Anterior cingulate cortex (tissue), 58 donors: Measurements from ENCODE around the gene TMCC2.
A peak's percentile ranks its signal among the peaks of the same experiment; 100 is the strongest.

Experiments
- DNase-seq, 58 donors: peaks; one replicate each; lab custom pipeline; 2025; lab: John Stamatoyannopoulos, UW

Gene TMCC2

GRCh38 chr1:205258261-205258691, 30.5 kb downstream of the TMCC2 start:
- DNase-seq, result peak in 1 of 58 donors; percentile 31

- peak in 35 of 58 donors; percentile 22 to 87 (median 63) for DNase-seq
Observed at GRCh38 chr1:205258719-205259118, 31.0 kb downstream of the TMCC2 start.

- DNase-seq, result no peak
Observed at GRCh38 chr1:205259324-205259832, 31.6 kb downstream of the TMCC2 start.

GRCh38 chr1:205259998-205260397, 32.3 kb downstream of the TMCC2 start:
- DNase-seq, result no peak

GRCh38 chr1:205260948-205261732, 33.4 kb downstream of the TMCC2 start:
- no peak for DNase-seq

- no peak for DNase-seq
Observed at GRCh38 chr1:205261946-205262691, 34.4 kb downstream of the TMCC2 start.

GRCh38 chr1:205262731-205263171, 35.0 kb downstream of the TMCC2 start:
- no peak for DNase-seq

DNA sequence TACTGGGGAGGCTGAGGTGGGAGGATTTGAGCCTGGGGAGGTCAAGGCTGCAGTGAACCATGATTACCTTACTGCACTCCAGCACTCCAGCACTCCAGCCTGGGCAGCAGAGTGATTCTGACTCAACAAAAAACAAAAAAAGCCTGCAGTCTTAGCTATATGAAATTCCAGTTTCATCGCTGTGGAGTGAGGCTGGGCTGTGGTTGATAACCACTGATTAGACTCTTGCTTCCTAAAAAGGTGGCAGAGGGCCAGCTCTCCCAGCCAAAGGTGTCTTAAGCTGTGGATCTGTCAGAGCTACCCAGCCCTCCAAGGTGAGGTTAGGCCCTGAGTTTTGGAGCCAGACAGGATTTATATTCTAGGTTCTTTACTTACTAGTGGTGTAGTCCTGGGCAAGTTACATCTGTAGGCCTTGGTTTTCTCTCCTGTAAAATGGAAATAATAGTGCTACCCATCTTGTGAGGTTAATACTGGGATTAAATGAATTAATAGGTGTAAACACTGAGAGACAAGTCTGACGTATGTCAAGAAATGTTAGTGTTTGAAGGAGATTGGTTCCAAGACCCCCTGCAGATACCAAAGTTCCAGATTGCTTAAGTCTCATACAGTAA, 35.9 kb downstream of the TMCC2 start:
- DNase-seq, result no peak

- no peak for DNase-seq
Observed at GRCh38 chr1:205266611-205267305, 39.0 kb downstream of the TMCC2 start.

GRCh38 chr1:205267306-205267902, 39.7 kb downstream of the TMCC2 start:
- no peak for DNase-seq

- no peak for DNase-seq
Observed at GRCh38 chr1:205268846-205269680, 41.3 kb downstream of the TMCC2 start.

DNA sequence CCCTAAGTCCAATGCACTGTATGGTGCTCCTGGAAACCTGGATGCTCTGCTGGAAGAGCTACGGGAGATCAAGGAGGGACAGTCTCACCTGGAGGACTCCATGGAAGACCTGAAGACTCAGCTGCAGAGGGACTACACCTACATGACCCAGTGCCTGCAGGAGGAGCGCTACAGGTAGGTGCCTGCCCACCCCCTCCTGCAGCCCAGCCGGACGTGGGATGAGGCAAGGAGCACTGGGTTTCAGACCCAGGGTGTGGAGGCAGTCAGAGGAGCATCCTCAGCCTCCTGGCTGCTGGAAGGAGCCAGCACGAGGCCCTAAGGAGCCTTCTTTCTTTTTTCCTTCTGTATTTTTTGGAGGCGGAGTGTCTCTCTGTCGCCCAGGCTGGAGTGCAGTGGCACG, 42.0 kb downstream of the TMCC2 start:
- no peak for DNase-seq

- DNase-seq, result no peak
Observed at GRCh38 chr1:205270271-205270670, 42.5 kb downstream of the TMCC2 start.

DNA sequence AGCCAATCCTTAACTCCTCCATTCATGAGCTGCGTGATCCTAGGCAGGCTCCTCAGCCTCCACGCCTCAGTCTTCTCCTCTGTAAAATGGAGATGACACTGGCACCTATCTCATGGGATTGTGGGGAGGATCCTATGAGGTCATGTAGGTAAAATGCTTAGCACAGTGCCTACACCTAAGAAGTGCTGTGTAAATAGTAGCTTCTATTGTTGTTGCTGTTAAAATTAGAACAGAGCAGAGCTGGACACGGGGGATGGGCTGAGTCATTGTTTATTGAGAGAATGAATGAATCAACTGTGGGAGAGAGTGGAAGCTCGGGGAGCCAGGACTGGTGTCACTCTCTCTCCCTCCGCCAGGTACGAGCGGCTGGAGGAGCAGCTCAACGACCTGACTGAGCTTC, 43.0 kb downstream of the TMCC2 start:
- peak in 27 of 58 donors; percentile 15 to 83 (median 59) for DNase-seq

- peak in 30 of 58 donors; percentile 10 to 83 (median 59) for DNase-seq
Observed at GRCh38 chr1:205271277-205271676, 43.5 kb downstream of the TMCC2 start.

DNA sequence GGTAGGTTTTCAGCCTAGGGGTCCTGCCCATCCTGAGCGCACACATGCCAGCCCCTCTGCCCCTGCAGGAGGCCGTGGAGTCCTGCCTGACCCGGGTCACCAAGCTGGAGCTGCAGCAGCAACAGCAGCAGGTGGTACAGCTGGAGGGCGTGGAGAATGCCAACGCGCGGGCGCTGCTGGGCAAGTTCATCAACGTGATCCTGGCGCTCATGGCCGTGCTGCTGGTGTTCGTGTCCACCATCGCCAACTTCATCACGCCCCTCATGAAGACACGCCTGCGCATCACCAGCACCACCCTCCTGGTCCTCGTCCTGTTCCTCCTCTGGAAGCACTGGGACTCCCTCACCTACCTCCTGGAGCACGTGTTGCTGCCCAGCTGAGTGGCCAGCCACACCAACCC, 44.0 kb downstream of the TMCC2 start:
- peak in 2 of 58 donors; percentile 33 to 52 for DNase-seq

GRCh38 chr1:205272536-205272935, 44.8 kb downstream of the TMCC2 start:
- DNase-seq, result no peak

DNA sequence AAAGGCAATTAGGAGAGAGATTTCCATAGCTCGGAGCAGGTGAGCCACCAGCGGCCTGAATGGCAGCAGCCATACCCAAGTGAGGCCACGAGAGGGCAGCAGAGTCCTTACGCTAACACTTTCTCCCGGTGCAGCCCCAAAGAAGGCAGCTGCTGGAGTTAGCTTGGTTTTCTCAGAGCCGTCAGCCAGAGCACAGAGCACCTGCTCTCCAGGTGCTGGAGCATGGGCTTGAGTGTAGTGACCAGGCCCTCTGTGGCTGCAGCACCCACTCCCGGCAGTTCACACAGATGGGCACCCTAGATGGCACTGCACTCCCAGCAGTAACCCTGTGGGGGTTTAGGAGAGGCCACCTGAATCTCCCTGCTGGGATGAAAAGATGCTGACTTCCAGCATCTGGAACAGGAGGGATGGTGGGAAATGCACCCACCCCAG, 45.8 kb downstream of the TMCC2 start:
- DNase-seq, result peak in 55 of 58 donors; percentile 24 to 90 (median 74)
